Osteocyte (in vitro differentiated cells): ENCODE data around the gene FOXO1. TPM values are rescaled to one million over a fixed set of nuclear protein-coding genes. Genes with fewer than 3 reads are reported as not detected.

ENCODE experiments used
- DNase-seq: peaks from one replicate; pipeline ENCODE4 v3.0.0; 2021; ENCODE audit warnings: mixed read lengths; ENCODE audit not compliant: unreplicated experiment; ENCODE audit errors: extremely low spot score
- H3K27ac Mint-ChIP-seq: one replicate; pipeline ENCODE4 v1.8.0; 2021; ENCODE audit warnings: mild to moderate bottlenecking, mixed read lengths; ENCODE audit not compliant: unreplicated experiment
- H3K27me3 Mint-ChIP-seq: one replicate; pipeline ENCODE4 v1.8.0; 2021; ENCODE audit warnings: mixed read lengths; ENCODE audit not compliant: unreplicated experiment
- H3K36me3 Mint-ChIP-seq: one replicate; pipeline ENCODE4 v1.8.0; 2021; ENCODE audit warnings: mixed read lengths; ENCODE audit not compliant: unreplicated experiment
- H3K4me1 Mint-ChIP-seq: one replicate; pipeline ENCODE4 v1.8.0; 2021; ENCODE audit warnings: mixed read lengths; ENCODE audit not compliant: unreplicated experiment
- H3K4me3 Mint-ChIP-seq: one replicate; pipeline ENCODE4 v1.8.0; 2021; ENCODE audit warnings: mild to moderate bottlenecking, moderate library complexity, mixed read lengths; ENCODE audit not compliant: unreplicated experiment
- H3K9me3 Mint-ChIP-seq: one replicate; pipeline ENCODE4 v1.8.0; 2021; ENCODE audit warnings: mixed read lengths; ENCODE audit not compliant: unreplicated experiment
- CTCF ChIP-seq: fragments of 200-600 bp; sonication (generic); IDR thresholded peaks from 2 replicates; pipeline ENCODE4 v1.5.0; 2021; ENCODE audit warnings: antibody characterized with exemption, mild to moderate bottlenecking, moderate library complexity
- total RNA-seq: library from RNA; stranded (reverse); gene quantifications from 2 replicates; pipeline ENCODE4 v1.2.1, GENCODE V29; 2021

The FOXO1 gene
- total RNA-seq, 1 donor from 2014 or later, result 10.0 TPM

- peaks cover 7% of the 10 kb centered on the region for H3K9me3 Mint-ChIP-seq
- H3K4me3 Mint-ChIP-seq, result no peak overlapping the region
- H3K27ac Mint-ChIP-seq, result no peak overlapping the region
- DNase-seq, result no peak
- H3K4me1 Mint-ChIP-seq, result peaks cover 3% of the 10 kb centered on the region
- TF ChIP-seq CTCF, result no peak
- no peaks in the 10 kb centered on the region for H3K27me3 Mint-ChIP-seq
- no peaks in the 10 kb centered on the region for H3K36me3 Mint-ChIP-seq
Observed at GRCh38 chr13:40692946-40693345, 26.5 kb upstream of the FOXO1 start.

- Mint-ChIP-seq H3K4me3 (no peak overlapping the region), H3K27me3 (no peaks in the 10 kb centered on the region), H3K4me1 (peaks cover 3% of the 10 kb centered on the region), H3K9me3 (peaks cover 7% of the 10 kb centered on the region), H3K36me3 (no peaks in the 10 kb centered on the region), H3K27ac (no peak overlapping the region)
- DNase-seq, result no peak
- no peak for TF ChIP-seq CTCF
Observed at GRCh38 chr13:40688781-40689180, 22.3 kb upstream of the FOXO1 start.

GRCh38 chr13:40682449-40683240 is 16.2 kb upstream of the FOXO1 start:
- Mint-ChIP-seq H3K36me3 (no peaks in the 10 kb centered on the region), H3K27ac (no peak overlapping the region), H3K4me3 (no peak overlapping the region), H3K4me1 (peaks cover 10% of the 10 kb centered on the region), H3K27me3 (no peaks in the 10 kb centered on the region), H3K9me3 (no peaks in the 10 kb centered on the region)
- DNase-seq, result no peak
- peak; percentile 64 for TF ChIP-seq CTCF

- no peak for TF ChIP-seq CTCF
- Mint-ChIP-seq H3K27ac (no peak overlapping the region), H3K4me1 (peaks cover 10% of the 10 kb centered on the region), H3K9me3 (no peaks in the 10 kb centered on the region), H3K36me3 (no peaks in the 10 kb centered on the region), H3K4me3 (no peak overlapping the region), H3K27me3 (no peaks in the 10 kb centered on the region)
- peak; percentile 67 for DNase-seq
Observed at GRCh38 chr13:40681341-40682146, 15.1 kb upstream of the FOXO1 start.

- Mint-ChIP-seq H3K36me3 (no peaks in the 10 kb centered on the region), H3K9me3 (no peaks in the 10 kb centered on the region), H3K4me3 (no peak overlapping the region), H3K27me3 (no peaks in the 10 kb centered on the region), H3K27ac (no peak overlapping the region), H3K4me1 (peaks cover 10% of the 10 kb centered on the region)
- TF ChIP-seq CTCF, result no peak
- peak; percentile 25 for DNase-seq
Observed at GRCh38 chr13:40680659-40681323, 14.3 kb upstream of the FOXO1 start.
